GM19467 (cell line): ENCODE data around the gene AKNA.

ENCODE experiments used
- ATAC-seq: cut with Tn5 transposase; IDR thresholded peaks from one replicate; pipeline ENCODE4 v1.9.1; 2021; ENCODE audit warnings: mild to moderate bottlenecking, moderate library complexity; ENCODE audit not compliant: unreplicated experiment

The AKNA gene

GRCh38 chr9:114310471-114311450 is 77.0 kb downstream of the AKNA start:
- no peak for ATAC-seq

DNA sequence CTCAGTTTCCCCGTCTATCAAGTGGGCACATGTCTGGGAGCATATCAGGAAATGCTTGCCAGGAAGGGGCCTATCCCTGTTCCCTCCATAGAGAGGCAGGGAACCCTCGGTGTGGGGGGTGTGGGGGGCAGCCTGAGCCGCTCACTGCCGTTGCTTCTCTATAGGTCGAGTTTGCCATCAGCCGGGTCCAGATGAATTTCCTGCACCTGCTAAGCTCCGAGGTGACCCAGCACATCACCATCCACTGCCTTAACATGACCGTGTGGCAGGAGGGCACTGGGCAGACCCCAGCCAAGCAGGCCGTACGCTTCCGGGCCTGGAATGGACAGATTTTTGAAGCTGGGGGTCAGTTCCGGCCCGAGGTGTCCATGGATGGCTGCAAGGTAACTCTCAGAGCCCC is 78.7 kb downstream of the AKNA start:
- no peak for ATAC-seq

- ATAC-seq: no peak
Observed at GRCh38 chr9:114308361-114308950, 79.3 kb downstream of the AKNA start.

- ATAC-seq: no peak
Observed at GRCh38 chr9:114307899-114308267, 79.9 kb downstream of the AKNA start.

- no peak for ATAC-seq
Observed at GRCh38 chr9:114304416-114305188, 83.2 kb downstream of the AKNA start.

DNA sequence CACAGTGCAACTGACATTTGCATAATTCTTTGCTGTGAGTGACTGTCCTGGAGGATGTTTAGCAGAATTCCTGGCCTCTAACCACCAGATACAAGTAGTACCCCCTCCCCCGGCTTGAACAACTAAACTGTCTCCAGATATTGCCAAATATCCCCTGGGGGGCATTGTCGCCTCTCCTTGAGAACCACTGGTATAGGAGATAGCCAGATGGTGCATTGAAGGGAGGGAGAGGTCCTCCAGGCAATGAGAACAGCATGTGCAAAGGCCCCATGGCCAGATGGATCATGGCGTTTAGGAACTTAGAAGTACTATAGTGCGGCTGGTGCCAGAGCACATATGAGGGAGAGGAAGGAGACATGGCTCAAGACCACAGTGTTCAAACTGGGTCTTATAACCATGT is 83.8 kb downstream of the AKNA start:
- ATAC-seq: no peak

DNA sequence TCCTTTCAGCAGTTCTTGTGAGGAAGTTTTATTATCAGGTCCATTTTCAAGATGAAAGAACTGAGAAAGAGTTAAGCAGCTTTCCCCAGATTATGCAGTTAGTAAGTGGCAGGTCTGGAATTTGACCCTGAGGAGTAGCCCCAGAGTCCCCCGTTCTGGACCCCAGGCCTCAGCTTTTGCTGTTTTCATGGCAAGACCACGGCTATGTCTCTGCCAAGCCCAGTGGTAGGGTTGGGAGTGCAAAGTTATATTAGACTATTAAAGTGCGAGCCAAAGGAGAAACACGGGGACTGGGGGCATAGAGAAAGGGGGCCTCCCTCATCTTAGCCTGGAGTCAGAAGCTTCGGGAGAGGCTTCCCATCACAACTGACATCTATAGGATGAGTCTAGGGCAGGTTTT is 84.2 kb downstream of the AKNA start:
- ATAC-seq: no peak

- no peak for ATAC-seq
Observed at GRCh38 chr9:114302727-114303126, 85.1 kb downstream of the AKNA start.

DNA sequence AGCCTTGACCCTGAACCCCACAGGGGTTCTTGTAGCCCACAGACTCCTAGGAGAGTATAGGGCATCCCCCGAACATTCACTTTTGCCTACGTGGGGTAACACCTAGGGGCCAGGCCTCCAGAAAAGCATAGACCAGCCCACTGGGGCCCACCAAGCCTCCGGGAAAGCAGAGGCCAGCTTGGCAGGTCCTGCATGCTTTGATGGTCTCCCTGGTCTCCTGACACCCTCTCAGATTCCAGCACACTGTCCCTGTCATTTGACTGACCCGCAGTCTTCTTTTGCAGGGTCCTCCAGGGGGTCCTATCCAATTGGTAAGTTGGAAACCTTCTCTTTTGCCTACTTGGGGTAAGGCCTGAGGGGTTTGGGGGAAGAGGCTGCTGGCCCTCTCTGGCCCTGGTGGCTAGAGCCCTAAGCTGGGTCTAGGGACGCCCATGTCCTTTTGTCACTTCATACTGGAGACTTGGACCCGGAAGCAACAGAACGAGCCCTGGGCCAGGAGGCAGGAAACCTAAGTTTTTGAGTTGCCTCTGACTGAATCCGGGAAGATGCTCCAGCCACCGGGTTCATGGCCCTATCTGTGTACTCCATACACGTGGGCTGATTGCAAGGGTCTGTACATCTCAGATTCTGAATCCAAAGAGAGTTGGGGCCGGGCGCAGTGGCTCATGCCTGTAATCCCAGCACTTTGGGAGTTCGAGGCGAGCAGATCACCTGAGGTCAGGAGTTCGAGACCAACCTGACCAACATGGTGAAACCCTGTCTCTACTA is 85.8 kb downstream of the AKNA start:
- no peak for ATAC-seq

GRCh38 chr9:114300846-114301797 is 86.7 kb downstream of the AKNA start:
- no peak for ATAC-seq

DNA sequence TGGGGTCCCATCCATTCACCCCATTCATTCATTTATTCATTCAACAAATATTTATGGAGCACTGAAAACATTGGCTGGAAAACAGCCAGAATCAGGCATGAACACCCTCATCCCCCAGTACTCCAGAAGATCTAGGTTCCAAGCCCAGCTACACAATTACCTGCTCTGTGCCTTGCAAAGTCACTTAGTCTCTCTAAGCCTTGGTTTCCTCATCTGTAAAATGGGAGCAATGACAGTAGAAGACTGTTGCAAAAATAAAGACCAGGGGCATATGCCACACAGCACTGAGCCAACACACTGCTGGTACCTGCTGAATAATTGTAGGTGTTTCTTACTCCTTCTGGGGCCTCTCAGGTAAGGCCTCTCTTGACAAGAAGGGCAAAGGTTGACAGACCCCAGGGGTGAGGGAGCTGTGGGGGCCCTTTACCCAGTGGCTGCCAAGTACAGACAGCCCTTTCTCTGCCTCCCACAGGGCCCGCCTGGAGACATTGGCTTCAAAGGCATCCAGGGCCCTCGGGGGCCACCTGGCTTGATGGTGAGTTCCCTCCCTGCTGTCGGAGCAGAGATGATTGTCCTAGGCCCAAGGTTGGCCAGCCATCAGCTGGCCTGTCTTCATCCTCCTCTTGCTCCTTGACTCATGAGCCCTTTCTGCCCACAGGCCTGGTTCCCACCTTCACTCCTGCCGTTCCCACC is 87.5 kb downstream of the AKNA start:
- ATAC-seq: no peak

GRCh38 chr9:114299286-114300152 is 88.3 kb downstream of the AKNA start:
- no peak for ATAC-seq

DNA sequence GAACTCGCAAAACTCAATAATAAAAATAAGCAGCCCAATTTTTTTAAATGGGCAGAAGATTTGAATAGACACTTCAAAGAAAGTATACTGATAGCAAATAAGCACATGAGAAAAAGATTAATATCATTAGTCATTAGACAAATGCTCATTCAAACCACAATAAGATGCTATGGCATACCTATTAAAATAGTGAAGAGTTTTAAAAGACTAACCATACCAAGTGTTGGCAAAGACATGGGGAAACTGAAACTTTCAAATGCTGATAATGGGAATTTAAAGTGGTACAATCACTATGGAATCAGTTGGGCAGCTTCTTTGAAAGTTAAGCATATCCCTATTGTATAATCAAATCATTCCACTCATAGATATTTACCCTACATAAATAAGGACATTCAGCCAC is 91.4 kb downstream of the AKNA start:
- no peak for ATAC-seq

DNA sequence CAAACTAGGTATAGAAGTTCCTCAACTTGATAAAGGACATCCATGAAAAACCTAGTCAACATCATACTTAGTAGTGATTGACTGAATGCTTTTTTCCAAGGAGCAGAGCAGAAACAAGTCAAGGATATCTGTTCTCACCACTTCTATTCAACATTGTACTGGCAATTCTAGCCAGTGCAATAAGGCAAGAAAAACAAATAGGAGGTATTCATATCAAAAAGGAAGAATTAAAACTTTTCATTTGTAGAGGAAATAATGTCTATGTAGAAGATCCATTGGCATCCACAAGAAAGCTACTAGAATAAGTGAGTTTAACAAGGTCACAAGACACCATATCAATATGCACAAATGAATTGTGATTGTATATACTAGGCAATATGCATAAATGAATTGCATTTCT is 93.1 kb downstream of the AKNA start:
- no peak for ATAC-seq

DNA sequence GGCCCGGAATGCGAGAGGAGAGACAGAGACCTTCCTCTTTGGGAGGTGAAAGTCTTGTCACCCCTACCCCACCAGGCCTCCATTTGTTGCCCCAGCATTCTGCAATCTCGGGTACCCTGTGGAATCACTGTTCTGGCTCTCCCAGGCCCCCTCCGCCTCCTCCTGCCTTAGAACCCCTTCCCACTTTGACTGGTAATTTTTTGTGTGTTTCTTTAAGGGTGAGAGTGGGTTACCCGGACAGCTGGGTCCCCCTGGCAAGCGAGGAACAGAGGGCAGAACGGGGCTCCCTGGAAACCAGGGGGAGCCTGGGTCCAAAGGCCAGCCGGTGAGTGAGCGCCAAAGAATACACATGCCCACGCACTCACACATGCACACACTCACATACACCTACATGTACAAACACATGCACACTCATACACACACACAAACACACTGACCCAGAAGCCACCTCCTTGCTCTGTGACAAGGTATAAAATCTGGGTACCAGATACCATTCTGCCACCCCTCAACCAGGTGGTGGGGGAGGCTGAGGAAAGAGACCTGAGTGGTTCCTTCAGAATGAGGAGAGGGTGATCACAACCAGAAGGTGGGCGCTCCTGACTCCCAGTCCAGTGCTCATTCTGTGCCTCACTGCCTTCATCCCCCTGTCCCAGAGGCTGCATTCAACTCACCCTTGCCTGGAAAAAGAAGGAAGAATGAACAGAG is 95.7 kb downstream of the AKNA start:
- no peak for ATAC-seq

DNA sequence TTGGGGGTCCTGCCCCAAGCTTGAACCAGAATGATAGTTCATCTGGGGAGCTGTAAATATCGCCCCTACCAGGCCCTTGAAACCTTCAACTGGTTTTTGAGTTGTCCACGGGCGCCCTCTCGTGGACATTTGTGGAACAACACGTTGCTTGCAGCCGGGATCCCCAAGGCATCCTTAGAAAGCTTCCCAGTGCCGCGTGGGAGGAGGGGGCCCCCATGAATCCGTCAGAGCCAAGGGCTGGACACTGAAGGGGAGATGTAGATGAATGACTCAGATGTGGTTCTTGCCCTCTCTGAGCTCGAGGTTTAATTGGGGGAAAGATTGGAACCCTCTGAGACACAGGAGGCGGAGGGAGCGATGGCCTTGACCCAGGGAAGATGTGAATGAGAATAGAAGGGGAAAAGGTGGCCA is 96.7 kb downstream of the AKNA start:
- ATAC-seq: no peak

DNA sequence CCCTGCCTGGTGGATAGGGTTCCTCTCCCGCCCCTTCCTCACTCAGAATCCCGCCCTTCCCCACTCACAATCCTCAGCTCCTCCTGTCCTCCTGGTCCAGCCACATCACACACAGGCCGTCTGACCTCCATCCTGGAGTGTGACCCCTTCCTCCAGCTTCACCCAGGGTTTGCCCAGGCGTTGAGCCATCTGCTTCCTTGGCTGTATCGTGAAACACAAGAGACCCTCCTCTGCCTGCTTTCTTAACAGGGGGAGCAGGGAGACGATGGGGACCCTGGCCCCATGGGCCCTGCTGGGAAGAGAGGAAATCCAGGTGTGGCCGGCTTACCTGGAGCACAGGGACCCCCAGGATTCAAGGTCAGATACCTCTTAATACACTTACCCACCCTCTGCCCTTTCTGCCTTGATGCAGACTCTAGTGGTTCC is 97.2 kb downstream of the AKNA start:
- ATAC-seq: no peak
